GM18867 (cell line): ENCODE data around the gene PAQR9.

ENCODE experiments used
- ATAC-seq: cut with Tn5 transposase; IDR thresholded peaks from one replicate; pipeline ENCODE4 v1.9.1; 2021; ENCODE audit warnings: mild to moderate bottlenecking, moderate library complexity; ENCODE audit not compliant: unreplicated experiment

PAQR9 gene

DNA sequence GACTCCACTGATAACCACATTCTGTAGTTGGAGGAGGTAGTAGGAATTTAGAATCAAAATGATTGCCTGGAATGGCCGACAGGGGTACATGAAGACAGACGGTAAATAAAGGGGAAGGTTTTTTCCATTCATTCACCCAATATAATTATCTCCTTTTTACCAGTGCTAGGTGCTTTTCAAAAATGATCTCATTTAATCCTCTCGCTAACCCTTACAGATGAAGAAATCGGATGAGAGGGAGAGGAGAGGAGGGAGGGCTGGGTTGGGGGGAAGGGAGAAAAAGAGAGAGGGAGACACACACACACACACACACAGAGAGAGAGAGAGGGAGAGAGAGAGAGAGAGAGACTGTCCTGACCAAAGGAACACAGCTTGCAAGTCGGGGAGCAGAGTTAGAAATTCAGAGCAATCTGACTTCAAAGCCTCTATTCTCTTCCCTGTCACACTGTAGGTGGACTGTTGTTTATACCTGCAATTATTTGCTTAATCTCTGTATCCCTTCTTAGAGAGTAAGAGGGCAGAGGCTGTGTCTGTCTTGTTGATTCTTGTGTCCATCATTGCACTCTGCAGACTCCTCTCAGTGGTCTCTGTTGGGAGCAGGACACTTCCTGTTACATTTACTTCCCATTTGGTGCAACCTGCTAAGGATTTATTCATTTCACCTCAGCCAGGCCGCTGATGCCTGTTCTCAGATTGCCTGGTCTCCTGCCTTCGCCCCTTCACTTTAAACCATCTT is 18.7 kb upstream of the PAQR9 start:
- no peak for ATAC-seq

DNA sequence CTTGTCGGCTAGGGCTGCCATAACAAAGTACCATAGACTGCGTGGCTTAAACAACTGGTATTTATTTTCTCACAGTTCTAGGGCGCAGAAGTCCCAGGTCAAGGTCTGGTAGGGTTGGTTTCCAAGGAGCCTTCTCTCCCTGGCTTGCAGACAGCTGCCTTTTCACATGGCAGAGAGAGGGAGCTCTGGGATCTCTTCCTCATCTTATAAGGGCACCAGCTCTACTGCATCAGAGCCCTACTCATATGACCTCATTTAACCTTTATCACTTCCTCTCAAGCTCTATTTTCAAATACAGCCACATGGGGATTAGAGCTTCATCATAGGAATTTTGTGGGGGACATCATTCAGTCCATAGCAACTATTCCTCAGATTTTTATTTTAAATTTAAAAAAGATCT is 17.6 kb upstream of the PAQR9 start:
- no peak for ATAC-seq

DNA sequence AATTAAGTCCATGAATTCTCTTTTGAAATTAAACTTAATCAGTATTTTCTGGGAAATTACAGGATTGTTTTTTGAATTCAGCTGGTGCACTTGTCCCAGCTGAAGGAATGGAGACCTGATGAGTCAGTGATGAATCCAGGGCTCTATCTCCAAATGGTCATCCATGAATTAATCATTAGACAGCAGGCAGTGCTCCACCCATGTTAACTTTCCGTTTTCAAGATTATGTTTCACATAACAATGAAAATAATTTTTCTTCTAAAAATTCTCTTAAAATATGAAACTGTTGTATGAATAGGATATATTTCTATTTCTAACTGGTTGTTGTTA is 13.9 kb upstream of the PAQR9 start:
- ATAC-seq = no peak

DNA sequence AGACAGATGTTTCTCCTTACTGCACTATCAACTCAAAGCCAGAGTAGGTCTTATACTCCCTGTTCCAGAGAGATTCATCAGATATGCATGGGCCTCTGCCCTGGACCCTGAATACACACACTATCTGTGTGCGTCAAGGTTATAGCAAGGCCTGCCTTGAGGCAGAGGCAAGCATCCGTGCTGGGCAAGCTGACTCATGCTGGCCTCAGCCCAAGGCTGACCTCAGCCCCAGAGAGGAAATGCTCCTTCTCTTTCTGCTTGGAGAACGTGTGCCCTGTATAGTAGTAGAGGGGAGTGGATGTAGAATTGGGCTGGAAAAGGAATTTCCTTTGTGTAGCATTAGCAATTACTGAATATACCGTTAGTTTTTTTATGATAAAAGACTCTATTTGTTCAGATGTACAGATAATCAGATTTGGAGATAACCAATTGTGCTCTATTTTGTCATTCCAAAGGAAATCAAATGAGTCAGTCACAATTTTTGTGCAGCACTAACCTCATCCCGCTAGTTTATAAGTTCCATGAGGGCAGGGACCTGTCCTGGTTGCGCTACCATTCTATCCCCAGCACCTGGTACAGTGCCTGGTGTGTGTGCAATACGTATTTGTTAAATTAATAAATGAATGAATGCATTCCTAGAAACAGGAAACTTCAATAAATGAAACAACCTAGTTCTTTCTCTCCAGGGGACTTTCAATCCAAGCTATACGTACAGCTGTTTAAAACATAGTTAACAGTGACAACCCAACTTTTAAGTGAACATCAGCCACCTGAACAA is 13.3 kb upstream of the PAQR9 start:
- ATAC-seq = no peak

DNA sequence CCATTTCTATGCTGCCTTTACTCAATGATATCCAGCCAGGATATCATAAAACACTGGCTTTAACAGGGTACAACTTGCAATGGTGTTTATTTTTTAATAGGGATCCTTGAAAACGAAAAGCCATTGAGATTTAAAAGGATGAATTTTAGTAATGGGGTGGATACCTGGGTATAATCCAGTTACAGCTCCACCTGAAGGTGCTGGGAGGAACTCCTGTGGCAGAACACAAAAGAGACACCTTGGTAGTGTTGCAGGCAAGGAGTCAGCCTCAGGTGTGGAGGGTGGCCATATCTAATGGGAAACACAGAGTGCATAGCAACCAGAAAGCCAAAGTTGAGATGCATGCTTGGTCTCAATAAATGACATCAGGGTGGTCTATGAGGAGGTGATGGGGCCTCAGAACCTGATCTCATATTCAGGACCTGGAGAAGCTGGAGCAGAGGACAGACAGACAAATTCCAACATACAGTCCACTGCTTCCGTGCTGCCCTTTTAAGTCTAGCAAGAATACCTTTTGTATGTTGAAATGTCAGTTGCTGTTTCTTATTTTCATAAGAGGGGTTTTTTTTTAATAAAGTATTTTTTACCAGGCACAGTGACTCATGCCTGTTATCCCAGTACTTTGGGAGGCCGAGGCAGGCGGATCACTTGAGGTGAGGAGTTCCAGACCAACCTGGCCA is 12.0 kb upstream of the PAQR9 start:
- ATAC-seq = no peak

DNA sequence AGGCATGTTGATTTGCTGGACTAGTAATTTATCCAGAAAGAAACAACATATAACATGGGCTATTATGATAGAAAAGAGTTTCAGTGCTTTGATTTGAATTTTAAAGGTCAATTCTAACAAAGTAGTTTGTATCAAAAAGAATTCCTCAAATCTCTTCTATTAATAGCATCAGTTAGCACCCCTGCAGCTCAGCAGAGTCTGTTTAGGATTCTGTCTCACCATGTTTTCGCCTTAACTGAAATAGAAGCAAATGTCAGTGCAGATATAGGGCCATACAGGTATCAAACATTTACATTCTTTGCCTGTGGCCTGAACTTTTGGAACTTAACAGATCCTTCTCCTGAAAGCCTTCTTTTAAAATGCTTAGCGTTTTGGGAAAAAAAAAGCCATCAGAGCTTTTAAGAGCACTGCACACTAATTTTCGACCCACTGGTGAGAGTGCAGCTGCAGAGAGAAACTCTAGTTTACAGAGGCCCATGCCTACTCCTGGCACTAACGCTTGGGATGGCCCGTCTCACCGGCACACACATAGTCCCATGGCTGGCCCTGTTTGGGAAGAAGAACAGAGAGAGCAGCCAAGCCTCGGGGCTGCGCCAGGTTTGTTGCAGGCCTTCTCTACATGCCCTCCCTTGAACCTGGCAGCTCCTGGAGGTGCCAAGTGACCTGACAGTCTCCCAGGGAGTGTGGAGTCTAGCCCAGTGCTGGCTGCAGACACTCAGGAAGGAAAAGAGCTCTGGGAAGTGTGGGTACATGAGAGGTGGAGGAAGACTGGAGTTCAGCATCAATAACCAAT is 9.9 kb upstream of the PAQR9 start:
- ATAC-seq = no peak

DNA sequence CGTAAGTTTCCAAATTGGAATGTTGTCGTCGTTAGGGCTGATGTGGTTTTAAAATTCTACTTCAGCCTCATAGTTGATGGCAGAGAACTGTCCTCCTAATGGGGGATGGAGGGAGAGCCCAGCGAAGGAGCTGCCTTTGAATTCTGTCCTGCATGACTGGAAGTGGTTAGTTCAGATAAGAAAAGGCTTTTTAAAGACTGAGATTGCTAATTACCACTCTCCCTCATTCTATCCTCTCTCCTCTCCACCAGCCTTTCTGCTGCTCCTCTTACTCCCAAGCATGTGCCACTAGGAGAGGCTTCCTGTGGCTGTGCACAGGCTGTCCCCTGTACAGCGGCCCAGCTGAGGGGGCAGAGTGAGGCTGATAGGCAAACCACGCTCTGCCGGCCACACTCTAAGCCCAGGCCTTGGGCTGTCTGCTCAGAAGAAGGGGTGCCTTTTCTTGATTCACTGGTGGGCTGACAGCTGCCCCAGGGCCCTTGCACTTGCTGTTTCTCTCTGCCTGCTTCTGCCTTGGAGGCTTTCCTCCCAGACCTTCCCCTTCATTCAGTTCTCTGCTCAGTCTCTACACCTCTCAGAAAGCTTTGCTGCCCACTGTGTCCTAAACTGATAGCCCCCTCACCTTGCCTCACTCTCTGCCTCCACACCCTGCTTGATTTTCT is 8.7 kb upstream of the PAQR9 start:
- ATAC-seq = no peak

DNA sequence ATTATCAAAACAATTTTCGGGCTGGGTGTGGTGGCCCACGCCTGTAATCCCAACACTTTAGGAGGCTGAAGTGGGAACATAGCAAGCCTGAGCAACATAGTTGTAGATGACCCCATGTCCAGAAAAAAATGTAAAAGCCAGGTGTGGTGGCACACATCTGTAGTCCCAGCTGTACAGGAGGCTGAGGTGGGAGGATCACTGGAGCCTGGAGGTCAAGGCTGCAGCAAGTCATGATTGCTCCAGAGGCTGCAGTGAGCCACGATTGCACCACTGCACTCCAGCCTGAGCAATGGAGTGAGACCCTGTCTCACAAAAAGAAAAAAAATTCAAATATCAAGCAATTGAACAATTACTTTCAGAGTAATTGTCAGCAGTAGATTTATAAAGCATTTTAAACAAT is 8.0 kb upstream of the PAQR9 start:
- no peak for ATAC-seq

DNA sequence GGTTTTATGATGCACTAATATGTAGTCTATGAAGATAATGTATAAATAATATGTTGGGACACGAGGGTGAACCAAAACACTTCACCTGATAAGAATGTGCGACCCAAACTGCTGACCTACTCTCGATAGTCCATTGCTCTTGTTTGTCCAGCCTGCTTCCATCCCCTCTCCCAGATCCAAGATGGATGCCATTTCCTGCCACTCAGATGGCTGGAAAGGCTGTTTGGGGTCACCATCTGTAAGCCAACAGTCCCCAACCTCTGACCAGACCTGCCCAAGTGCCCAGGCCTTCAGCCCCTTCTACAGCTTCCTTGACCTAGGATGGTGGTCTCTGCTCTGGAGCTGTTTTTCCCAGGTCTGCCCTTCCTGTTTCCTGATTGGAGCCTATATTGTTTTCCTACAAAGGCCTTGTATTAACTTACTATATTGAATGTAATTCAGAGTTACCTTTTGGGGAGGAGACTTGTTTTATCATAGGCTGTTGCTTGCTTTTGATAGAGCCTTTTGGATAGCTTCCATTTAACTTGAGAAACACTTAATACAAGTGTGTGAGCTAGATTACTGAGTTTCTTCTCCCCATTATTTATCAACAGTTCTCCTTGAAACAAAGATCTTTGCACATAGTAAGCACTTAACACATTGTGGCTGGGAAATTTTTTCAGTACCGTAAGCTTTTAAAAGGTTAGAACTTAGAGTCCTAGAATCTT is 5.0 kb upstream of the PAQR9 start:
- no peak for ATAC-seq

DNA sequence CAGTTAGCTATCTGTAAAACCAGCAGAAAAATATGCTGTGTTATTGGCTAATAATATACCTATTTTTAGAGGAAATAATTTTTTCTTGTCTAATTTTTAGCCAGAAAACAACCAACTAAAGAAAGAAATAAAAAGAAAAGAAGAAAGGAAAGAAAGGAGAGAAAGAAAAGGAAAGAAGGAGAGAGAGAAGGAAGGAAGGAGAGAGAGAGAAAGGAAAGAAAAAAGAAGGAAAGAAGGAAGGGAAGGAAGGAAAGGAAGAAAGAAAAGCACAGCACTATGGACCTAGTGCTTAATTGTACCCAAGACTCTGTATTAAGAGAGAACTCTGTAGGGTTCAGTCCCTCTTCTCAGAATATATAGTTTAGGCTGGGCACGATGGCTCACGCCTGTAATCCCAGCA is 3.3 kb upstream of the PAQR9 start:
- no peak for ATAC-seq

DNA sequence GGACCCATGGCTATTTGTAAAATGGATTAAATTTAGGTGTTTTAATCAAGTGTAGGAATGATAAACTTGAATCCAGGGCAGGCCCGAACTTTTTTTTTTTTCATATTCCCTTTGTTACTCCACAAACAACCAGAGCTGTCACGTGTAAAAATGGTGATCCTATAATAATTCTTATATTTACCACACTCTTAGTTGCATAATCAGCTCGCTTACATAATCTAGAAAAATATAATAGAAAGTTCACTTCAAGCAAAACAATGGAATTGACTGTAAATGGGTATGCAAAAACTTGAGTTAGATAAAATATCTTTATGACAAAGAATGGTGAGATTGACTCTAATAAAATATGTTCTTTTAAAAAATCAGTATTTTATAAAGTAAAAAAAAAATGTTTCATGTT is 2.1 kb upstream of the PAQR9 start:
- no peak for ATAC-seq

DNA sequence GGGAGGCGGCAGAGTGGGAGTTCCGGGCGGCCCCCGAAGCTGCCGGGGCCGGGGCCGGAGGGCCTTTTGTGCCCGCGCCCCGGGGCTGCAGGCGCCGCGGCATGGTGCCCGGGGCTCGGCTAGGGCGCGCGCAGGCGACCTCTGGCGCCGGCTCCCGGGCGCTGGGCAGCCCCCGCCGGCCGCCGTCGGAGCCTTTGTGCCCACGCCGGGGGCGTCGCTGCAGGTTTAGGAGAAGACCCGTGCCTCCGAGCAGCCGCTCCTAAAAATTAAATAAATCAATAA is 299 bp downstream of the PAQR9 start:
- ATAC-seq = no peak

DNA sequence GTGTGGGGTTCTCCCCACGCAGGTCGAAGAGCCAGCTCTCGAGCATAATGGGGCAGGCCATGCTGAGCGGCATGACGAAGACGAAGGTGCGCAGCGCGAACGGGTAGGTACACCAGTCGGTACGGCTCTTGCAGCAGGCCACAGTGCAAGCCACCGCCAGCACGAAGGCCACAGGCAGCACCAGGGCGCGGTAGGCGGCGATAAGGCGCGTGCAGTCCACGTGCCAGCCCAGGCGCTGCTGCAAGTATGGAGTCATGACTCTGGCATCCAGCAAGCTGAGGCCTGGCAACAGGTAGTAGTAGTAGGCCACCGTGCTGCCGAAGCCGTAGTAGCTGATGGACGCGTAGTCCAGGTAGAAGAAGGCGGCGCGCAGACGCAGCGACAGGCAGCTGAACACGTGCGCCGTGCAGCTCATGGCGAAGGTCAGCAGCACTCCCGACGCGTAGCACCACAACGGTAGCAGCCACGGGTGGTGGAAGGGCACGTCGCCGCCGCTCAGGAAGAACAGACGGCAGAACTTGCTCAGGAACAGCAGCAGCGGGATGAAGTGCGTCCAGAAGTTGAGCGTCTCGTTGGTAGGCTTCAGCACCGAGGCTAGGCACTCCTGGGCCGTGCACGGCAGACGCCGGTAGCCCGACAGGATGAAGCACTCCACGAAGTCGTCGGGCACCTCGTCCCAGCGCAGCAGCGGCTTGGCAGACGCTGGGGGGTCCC is 797 bp downstream of the PAQR9 start:
- no peak for ATAC-seq

DNA sequence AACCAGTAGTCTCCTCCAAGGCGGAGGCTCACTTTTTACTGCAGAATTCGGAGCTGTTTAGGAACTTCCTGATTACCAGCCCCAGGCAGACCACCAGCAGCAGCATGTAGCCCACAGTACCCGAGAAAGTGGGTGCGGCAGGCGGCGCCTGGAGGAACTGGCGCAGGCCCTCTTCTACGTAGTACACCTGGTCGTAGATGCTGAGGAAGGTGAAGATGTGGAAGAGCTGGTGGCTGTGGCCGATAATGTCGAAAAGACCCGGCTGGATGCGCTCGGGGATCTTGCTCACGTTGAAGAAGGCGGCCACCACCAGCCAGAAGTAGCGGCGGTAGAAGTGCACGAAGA is 1.3 kb downstream of the PAQR9 start:
- ATAC-seq = no peak

DNA sequence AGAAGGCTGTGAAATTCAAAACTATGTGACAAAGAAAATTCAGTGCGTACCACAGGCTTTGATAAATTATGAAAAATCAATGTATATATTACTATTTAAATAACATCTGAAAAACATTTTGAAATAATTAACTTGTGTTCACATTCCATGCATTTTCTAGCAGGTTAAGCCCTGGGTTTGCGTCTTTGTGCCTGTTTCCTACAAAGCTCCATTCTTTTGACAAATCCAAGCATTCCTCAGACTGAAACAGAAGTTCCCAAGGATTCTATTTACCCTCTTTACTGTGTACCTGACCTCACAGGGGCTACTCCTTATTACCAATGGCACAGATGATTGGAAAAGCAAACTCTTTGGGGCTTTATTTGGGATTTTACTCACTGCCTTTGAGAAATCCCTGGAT is 1.9 kb downstream of the PAQR9 start:
- ATAC-seq = no peak

DNA sequence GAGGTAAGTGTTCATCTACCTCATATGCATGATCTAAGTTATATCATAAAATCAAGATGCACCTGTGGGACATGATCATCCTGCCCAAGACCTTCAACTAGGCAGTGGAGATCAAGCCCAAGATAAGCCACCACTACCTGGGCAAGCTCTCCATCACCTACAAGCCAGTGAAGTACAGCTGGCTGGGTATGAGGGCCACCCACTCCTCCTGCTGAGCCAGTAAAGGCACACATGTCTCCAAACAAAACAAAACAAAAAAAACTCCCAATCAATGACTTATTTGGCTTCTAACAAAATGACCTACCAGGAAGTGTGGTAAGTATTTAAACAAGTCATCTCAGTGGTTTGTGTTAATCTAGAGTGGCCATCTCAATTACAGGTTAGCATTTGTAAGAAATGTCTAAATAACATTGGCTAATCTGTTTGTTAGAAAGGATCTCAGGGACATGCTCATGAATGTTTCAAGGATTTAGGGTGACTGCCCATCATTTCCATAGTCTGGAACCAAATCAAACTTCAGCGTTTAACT is 3.1 kb downstream of the PAQR9 start:
- ATAC-seq = no peak

DNA sequence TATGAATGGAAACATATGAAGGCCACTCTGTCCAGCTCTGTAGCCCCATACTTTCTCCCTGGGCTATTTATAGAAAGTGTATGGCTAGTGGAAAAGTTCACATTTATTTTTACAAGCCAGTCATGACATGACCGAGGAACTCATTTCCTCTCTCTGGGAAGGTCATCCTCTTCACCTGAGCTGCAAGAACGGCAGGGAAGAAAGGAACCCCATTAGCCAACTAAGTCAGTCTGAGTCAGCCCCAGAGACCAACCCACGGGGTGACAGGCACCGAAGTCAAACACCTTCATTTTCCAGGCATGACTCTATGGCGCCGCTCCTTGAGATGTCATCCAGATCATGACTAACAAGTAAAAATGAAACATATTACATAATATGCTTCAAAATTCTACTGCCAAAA is 4.8 kb downstream of the PAQR9 start:
- no peak for ATAC-seq

DNA sequence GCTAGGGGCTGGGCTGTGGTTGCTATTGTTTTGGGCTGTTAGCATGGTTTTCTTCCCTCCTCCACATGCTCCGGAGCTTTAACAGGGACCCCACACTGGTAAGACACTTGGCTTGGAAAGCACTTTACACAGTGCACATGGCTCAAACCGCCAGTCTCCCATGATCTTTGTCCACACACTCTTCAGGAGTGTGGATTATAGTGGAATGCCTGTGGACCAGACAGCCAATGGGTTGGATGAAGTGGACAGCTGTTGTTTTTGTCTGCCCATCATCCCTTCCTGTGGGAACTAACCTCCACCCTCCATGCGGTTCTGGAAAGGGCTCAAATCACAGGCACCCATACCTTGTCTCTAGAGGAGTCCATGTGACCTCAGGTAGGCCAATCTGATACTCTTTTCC is 10.0 kb downstream of the PAQR9 start:
- no peak for ATAC-seq

DNA sequence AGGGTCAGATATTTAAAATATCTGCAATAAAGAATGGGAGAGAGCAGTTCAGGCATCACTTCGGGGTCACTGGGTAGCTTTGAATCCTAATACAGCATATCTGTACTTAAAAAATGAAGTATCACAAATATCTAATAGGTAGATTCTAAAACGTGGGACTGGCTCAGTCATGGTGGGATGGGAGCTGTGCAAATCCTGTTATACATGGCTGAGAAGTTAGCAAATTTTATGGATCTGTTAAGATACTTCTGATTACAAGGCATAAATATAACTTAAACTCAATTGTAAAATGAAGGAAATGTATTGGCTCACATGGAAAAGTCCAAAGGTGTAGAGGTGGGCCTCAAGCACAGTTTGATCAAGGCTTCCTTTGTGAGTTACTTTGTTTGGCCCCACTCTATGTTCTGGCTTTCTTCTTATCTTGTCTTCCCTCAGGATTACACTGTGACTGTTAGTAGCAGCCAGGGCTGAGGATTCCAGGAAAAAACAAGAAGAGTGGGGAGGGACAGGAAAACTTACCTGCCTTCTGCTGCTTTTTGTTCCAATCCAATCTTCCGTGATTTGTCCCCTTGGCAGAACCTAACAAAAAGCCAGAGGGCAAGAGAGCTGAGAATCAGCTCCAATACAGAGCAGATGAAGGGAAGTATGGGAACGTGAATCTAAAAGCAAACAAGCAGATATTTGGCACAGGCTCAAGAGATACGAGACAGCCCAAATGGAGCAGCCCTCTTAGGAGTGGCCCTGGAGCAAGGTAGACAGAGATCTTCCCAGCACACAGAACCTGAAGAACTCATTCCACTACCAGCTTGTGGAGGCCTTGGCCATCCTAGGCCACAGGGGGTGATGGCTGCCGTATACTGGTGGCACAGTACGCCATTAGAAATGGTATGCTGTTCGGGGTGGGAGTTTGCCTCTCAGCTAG is 10.9 kb downstream of the PAQR9 start:
- ATAC-seq = no peak
